Glutamatergic neuron (in vitro differentiated cells): ENCODE results near the gene CNST. TPM values are rescaled to one million over a fixed set of nuclear protein-coding genes. Genes with fewer than 3 reads are reported as not detected.

Experiments
- DNase-seq: peaks from one replicate; pipeline ENCODE4 v3.0.0; 2022
- H3K27ac Mint-ChIP-seq: one replicate; pipeline ENCODE4 v1.8.0; 2020; ENCODE audit warnings: mild to moderate bottlenecking, mixed read lengths, inconsistent platforms; ENCODE audit not compliant: unreplicated experiment
- H3K27me3 Mint-ChIP-seq: one replicate; pipeline ENCODE4 v1.8.0; 2020; ENCODE audit warnings: mild to moderate bottlenecking, moderate library complexity, mixed read lengths, inconsistent platforms; ENCODE audit not compliant: unreplicated experiment
- H3K36me3 Mint-ChIP-seq: one replicate; pipeline ENCODE4 v1.8.0; 2020; ENCODE audit warnings: mild to moderate bottlenecking, mixed read lengths, inconsistent platforms; ENCODE audit not compliant: unreplicated experiment
- H3K4me1 Mint-ChIP-seq: one replicate; pipeline ENCODE4 v1.8.0; 2020; ENCODE audit warnings: mild to moderate bottlenecking, low read depth, mixed read lengths, inconsistent platforms; ENCODE audit not compliant: unreplicated experiment
- H3K4me3 Mint-ChIP-seq: one replicate; pipeline ENCODE4 v1.8.0; 2020; ENCODE audit warnings: mild to moderate bottlenecking, mixed read lengths, inconsistent platforms; ENCODE audit not compliant: unreplicated experiment
- H3K9me3 Mint-ChIP-seq: one replicate; pipeline ENCODE4 v1.8.0; 2020; ENCODE audit warnings: mild to moderate bottlenecking, moderate library complexity, mixed read lengths, inconsistent platforms; ENCODE audit not compliant: unreplicated experiment
- total RNA-seq: library from RNA; stranded (reverse); fragmentation: NEBNext Ultra II Directional; extraction: Animal tissue kit (Norgen Biotek cat#: 25700); gene quantifications from one replicate; pipeline ENCODE4 v1.2.1, GENCODE V29; 2021; ENCODE audit not compliant: unreplicated experiment
- TF ChIP-seq, protein P1 (sequence below): fragments of 200-600 bp; sonication (generic); IDR thresholded peaks from one replicate; pipeline ENCODE4 v1.5.0; 2021; ENCODE audit not compliant: partially characterized antibody, unreplicated experiment

CNST gene
- total RNA-seq, 1 donor from 2014 or later: 87.2 TPM

GRCh38 chr1:246695666-246696065 lies 129.4 kb downstream of the CNST start:
- Mint-ChIP-seq H3K27ac (no peak overlapping the region), H3K36me3 (peaks cover 23% of the 10 kb centered on the region), H3K4me1 (peaks cover 17% of the 10 kb centered on the region), H3K4me3 (no peak overlapping the region), H3K9me3 (peaks cover 17% of the 10 kb centered on the region), H3K27me3 (peaks cover 13% of the 10 kb centered on the region)
- no peak for DNase-seq
- TF ChIP-seq, protein P1, sequence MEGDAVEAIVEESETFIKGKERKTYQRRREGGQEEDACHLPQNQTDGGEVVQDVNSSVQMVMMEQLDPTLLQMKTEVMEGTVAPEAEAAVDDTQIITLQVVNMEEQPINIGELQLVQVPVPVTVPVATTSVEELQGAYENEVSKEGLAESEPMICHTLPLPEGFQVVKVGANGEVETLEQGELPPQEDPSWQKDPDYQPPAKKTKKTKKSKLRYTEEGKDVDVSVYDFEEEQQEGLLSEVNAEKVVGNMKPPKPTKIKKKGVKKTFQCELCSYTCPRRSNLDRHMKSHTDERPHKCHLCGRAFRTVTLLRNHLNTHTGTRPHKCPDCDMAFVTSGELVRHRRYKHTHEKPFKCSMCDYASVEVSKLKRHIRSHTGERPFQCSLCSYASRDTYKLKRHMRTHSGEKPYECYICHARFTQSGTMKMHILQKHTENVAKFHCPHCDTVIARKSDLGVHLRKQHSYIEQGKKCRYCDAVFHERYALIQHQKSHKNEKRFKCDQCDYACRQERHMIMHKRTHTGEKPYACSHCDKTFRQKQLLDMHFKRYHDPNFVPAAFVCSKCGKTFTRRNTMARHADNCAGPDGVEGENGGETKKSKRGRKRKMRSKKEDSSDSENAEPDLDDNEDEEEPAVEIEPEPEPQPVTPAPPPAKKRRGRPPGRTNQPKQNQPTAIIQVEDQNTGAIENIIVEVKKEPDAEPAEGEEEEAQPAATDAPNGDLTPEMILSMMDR: no peak

GRCh38 chr1:246698466-246699094 lies 132.3 kb downstream of the CNST start:
- Mint-ChIP-seq H3K36me3 (peaks cover 12% of the 10 kb centered on the region), H3K9me3 (peaks cover 17% of the 10 kb centered on the region), H3K4me3 (peak overlapping the region; percentile 65), H3K27me3 (peaks cover 12% of the 10 kb centered on the region), H3K4me1 (peaks cover 17% of the 10 kb centered on the region), H3K27ac (peak overlapping the region; percentile 88)
- no peak for DNase-seq
- TF ChIP-seq, protein P1: no peak

DNA sequence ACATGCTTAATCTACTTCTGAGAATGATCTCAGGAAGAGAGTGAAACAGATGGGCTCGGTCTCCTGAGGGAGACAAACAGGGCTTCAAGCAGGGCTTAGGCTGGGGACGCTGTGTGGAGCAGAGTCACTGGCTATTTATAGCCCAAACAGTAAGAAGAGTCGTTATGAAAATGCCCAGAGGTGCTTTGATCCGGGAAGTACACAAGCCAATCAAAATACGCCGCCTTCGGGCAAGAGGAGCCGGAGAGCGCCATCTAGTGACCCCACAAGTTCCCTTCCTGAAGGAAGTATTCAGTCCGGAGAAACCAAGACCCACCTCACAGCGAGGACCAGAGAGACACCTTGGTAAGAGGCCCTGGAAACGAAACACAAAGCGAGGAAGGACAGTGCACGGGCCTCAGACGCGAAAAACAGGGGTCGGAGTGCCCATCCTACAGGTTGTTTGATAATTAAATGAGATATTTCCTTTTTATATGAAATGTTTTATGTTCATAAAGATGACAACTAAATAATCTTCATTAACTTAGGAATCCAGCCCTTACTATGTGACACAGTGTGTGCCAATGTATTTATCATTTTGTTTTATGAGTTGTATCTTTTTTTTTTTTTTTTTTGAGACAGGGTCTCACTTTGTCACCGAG lies 133.0 kb downstream of the CNST start:
- Mint-ChIP-seq H3K27me3 (peaks cover 12% of the 10 kb centered on the region), H3K4me3 (peak overlapping the region; percentile 65), H3K27ac (peak overlapping the region; percentile 57), H3K36me3 (peaks cover 7% of the 10 kb centered on the region), H3K4me1 (peaks cover 17% of the 10 kb centered on the region), H3K9me3 (peaks cover 17% of the 10 kb centered on the region)
- peak; percentile 85 for DNase-seq
- TF ChIP-seq, protein P1: peak; percentile 75

DNA sequence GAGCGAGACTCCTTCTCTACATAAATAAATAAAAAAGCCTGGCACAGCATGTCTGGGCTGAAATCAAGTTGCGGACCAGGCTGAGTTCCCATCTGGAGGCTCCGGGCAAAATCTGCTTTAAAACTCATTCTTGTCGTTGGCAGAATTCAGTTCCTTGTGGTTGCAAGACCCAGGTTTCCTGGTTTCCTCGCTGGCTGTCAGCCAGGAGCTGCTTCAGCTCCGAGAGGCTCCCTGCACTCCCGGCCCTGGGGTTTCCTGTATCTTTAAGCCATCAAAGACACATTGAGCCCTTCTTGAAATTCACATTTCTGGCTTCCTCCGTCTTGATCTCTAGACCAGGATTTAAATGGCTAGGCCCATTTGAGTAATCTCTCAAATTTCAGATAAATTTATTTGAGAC lies 137.3 kb downstream of the CNST start:
- Mint-ChIP-seq H3K4me3 (no peak overlapping the region), H3K36me3 (no peaks in the 10 kb centered on the region), H3K27ac (no peak overlapping the region), H3K4me1 (peaks cover 8% of the 10 kb centered on the region), H3K27me3 (peaks cover 2% of the 10 kb centered on the region), H3K9me3 (no peaks in the 10 kb centered on the region)
- no peak for DNase-seq
- TF ChIP-seq, protein P1: no peak

DNA sequence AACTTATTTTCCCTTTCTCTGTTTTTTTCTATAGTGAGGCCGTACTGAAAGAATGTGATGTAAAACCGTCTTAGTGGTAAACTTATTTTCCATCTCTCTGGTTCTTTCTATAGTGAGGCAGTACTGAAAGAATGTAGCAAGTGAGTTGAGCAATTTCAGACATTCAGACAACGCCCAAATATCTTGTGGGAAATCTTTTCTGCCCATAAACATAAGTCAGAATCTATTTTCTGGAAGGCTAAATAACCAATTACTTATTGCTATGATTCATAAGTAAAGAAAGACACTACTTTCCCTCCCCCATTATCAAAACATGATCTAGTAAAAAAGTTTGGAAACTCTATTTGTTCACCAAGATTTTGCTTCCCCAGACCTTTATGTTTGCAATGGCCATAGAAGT lies 139.1 kb downstream of the CNST start:
- DNase-seq: no peak
- no peaks in the 10 kb centered on the region for H3K4me1 Mint-ChIP-seq
- no peaks in the 10 kb centered on the region for H3K9me3 Mint-ChIP-seq
- H3K36me3 Mint-ChIP-seq: peaks cover 7% of the 10 kb centered on the region
- no peak overlapping the region for H3K27ac Mint-ChIP-seq
- H3K27me3 Mint-ChIP-seq: peaks cover 1% of the 10 kb centered on the region
- TF ChIP-seq, protein P1: no peak
- H3K4me3 Mint-ChIP-seq: no peak overlapping the region
